Neural progenitor cell (in vitro differentiated cells): ENCODE results near the gene MEGF9. TPM values are rescaled to one million over a fixed set of nuclear protein-coding genes. Genes with fewer than 3 reads are reported as not detected.

Experiments used
- DNase-seq: peaks from one replicate; pipeline ENCODE4 v3.0.0-alpha.2; 2016; ENCODE audit warnings: low spot score
- H2AFZ ChIP-seq: fragments of 200-600 bp; sonication (generic); replicated peaks from 2 replicates; pipeline ENCODE4 v1.6.1; 2016; ENCODE audit warnings: antibody characterized with exemption
- H3F3A ChIP-seq: fragments of 200-600 bp; sonication (generic); 2 replicates; pipeline ENCODE4 v1.6.1; 2016; ENCODE audit warnings: antibody characterized with exemption, low read depth
- H3K27ac ChIP-seq: fragments of 200-600 bp; sonication (generic); 2 replicates; pipeline ENCODE4 v1.5.1; 2016; ENCODE audit warnings: mild to moderate bottlenecking
- H3K27me3 ChIP-seq: fragments of 200-600 bp; sonication (generic); 2 replicates; pipeline ENCODE4 v1.6.1; 2016; ENCODE audit warnings: mild to moderate bottlenecking, moderate library complexity
- H3K36me3 ChIP-seq: fragments of 200-600 bp; sonication (generic); 2 replicates; pipeline ENCODE4 v1.5.1; 2016
- H3K4me1 ChIP-seq: fragments of 200-600 bp; sonication (generic); 2 replicates; pipeline ENCODE4 v1.6.1; 2016; ENCODE audit warnings: mixed run types
- H3K4me2 ChIP-seq: fragments of 200-600 bp; sonication (generic); 2 replicates; pipeline ENCODE4 v1.6.1; 2016
- H3K4me3 ChIP-seq: fragments of 200-600 bp; sonication (generic); 2 replicates; pipeline ENCODE4 v1.5.1; 2016
- H3K79me2 ChIP-seq: fragments of 200-600 bp; sonication (generic); 2 replicates; pipeline ENCODE4 v1.6.1; 2016; ENCODE audit warnings: low read depth
- H3K9ac ChIP-seq: fragments of 200-600 bp; sonication (generic); 2 replicates; pipeline ENCODE4 v1.6.1; 2016
- H3K9me3 ChIP-seq: fragments of 200-600 bp; sonication (generic); 2 replicates; pipeline ENCODE4 v1.5.1; 2016; ENCODE audit warnings: low read depth
- H4K20me1 ChIP-seq: fragments of 200-600 bp; sonication (generic); 2 replicates; pipeline ENCODE4 v1.6.1; 2016; ENCODE audit warnings: low read depth
- H3K27ac Mint-ChIP-seq: 3 replicates; pipeline ENCODE4 v1.8.0; 2021; ENCODE audit warnings: mixed read lengths
- H3K27me3 Mint-ChIP-seq: 2 replicates; pipeline ENCODE4 v1.8.0; 2022; ENCODE audit warnings: low read depth, mild to moderate bottlenecking, inconsistent platforms, moderate library complexity, mixed read lengths; ENCODE audit not compliant: insufficient read depth
- H3K36me3 Mint-ChIP-seq: 3 replicates; pipeline ENCODE4 v1.8.0; 2021; ENCODE audit warnings: mixed read lengths
- H3K4me1 Mint-ChIP-seq: 3 replicates; pipeline ENCODE4 v1.8.0; 2021; ENCODE audit warnings: mixed read lengths
- H3K4me3 Mint-ChIP-seq: 3 replicates; pipeline ENCODE4 v1.8.0; 2021; ENCODE audit warnings: mild to moderate bottlenecking, moderate library complexity, mixed read lengths
- H3K9me3 Mint-ChIP-seq: 3 replicates; pipeline ENCODE4 v1.8.0; 2020; ENCODE audit warnings: mixed read lengths
- EZH2 ChIP-seq: fragments of 200-600 bp; sonication (generic); IDR thresholded peaks from 2 replicates; pipeline ENCODE4 v1.6.1; 2017; ENCODE audit warnings: antibody characterized with exemption, mild to moderate bottlenecking, moderate library complexity
- EZH2phosphoT487 ChIP-seq: fragments of 200-600 bp; sonication (generic); IDR thresholded peaks from 2 replicates; pipeline ENCODE4 v1.6.1; 2017; ENCODE audit warnings: antibody characterized with exemption
- total RNA-seq: library from RNA; depleted of rRNA; stranded (reverse); fragments of >200 nt; gene quantifications from 2 replicates; pipeline ENCODE4 v1.2.3, GENCODE V29; 2015; ENCODE audit warnings: low replicate concordance
- TF ChIP-seq, protein P1 (sequence below): fragments of 200-600 bp; sonication (generic); IDR thresholded peaks from 2 replicates; pipeline ENCODE4 v1.5.1; 2017; ENCODE audit warnings: antibody characterized with exemption, mild to moderate bottlenecking

The MEGF9 gene
- total RNA-seq, 1 donor from 2014 or later: 6.2 TPM

- Histone ChIP-seq H3F3A (no peaks in the 10 kb centered on the region), H4K20me1 (no peaks in the 10 kb centered on the region), H3K36me3 (no peaks in the 10 kb centered on the region), H2AFZ (no peak overlapping the region), H3K4me2 (no peak overlapping the region), H3K27ac (no peak overlapping the region), H3K79me2 (no peaks in the 10 kb centered on the region), H3K4me1 (no peaks in the 10 kb centered on the region), H3K9me3 (no peaks in the 10 kb centered on the region), H3K9ac (no peak overlapping the region), H3K27me3 (no peaks in the 10 kb centered on the region), H3K4me3 (no peak overlapping the region)
- TF ChIP-seq EZH2phosphoT487: no peak
- TF ChIP-seq, protein P1, sequence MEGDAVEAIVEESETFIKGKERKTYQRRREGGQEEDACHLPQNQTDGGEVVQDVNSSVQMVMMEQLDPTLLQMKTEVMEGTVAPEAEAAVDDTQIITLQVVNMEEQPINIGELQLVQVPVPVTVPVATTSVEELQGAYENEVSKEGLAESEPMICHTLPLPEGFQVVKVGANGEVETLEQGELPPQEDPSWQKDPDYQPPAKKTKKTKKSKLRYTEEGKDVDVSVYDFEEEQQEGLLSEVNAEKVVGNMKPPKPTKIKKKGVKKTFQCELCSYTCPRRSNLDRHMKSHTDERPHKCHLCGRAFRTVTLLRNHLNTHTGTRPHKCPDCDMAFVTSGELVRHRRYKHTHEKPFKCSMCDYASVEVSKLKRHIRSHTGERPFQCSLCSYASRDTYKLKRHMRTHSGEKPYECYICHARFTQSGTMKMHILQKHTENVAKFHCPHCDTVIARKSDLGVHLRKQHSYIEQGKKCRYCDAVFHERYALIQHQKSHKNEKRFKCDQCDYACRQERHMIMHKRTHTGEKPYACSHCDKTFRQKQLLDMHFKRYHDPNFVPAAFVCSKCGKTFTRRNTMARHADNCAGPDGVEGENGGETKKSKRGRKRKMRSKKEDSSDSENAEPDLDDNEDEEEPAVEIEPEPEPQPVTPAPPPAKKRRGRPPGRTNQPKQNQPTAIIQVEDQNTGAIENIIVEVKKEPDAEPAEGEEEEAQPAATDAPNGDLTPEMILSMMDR: no peak
- TF ChIP-seq EZH2: no peak
- H3K36me3 Mint-ChIP-seq: peaks cover 3% of the 10 kb centered on the region
- H3K4me3 Mint-ChIP-seq: no peak overlapping the region
- H3K27me3 Mint-ChIP-seq: peaks cover 2% of the 10 kb centered on the region
- no peaks in the 10 kb centered on the region for H3K9me3 Mint-ChIP-seq
- no peak for DNase-seq
- H3K4me1 Mint-ChIP-seq: peaks cover 3% of the 10 kb centered on the region
- H3K27ac Mint-ChIP-seq: no peak overlapping the region
These were observed 60.0 kb downstream of the MEGF9 start for GRCh38 chr9:120654272-120654671.

DNA sequence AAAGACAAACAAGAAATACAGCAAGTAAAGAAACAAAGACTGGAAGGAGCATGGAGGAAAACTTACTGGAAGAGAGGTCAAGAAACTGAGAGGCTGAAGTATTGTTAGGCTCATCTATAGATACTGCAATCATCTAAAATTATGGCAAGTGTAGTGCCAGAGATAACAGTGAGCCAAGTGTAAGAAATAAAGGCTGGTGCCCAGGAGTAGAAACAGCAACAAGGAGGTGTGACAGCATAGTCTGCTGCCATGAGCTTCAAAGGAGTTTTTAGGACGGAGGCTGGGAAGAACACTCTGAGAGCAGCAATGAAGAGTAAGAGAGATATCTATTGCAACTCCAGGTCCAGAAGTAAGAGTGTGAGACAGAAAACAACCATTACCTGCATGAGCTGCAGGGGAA is 60.5 kb downstream of the MEGF9 start:
- Mint-ChIP-seq H3K4me1 (peaks cover 3% of the 10 kb centered on the region), H3K27me3 (peaks cover 2% of the 10 kb centered on the region)

GRCh38 chr9:120652934-120653333 is 61.3 kb downstream of the MEGF9 start:
- peaks cover 2% of the 10 kb centered on the region for H3K27me3 Mint-ChIP-seq
- H2AFZ ChIP-seq: no peak overlapping the region
- H3K4me3 ChIP-seq: no peak overlapping the region
- no peaks in the 10 kb centered on the region for H3K36me3 ChIP-seq
- H3K4me3 Mint-ChIP-seq: no peak overlapping the region
- DNase-seq: no peak
- no peaks in the 10 kb centered on the region for H3K79me2 ChIP-seq
- H3K4me1 Mint-ChIP-seq: peaks cover 3% of the 10 kb centered on the region
- H3K4me2 ChIP-seq: no peak overlapping the region
- TF ChIP-seq, protein P1: no peak
- TF ChIP-seq EZH2phosphoT487: no peak
- TF ChIP-seq EZH2: no peak
- H3K36me3 Mint-ChIP-seq: peaks cover 2% of the 10 kb centered on the region
- H3K27ac Mint-ChIP-seq: no peak overlapping the region
- H3K27ac ChIP-seq: no peak overlapping the region
- no peaks in the 10 kb centered on the region for H4K20me1 ChIP-seq
- H3K9me3 Mint-ChIP-seq: no peaks in the 10 kb centered on the region
- no peaks in the 10 kb centered on the region for H3F3A ChIP-seq
- no peaks in the 10 kb centered on the region for H3K9me3 ChIP-seq
- no peak overlapping the region for H3K9ac ChIP-seq
- H3K27me3 ChIP-seq: no peaks in the 10 kb centered on the region
- no peaks in the 10 kb centered on the region for H3K4me1 ChIP-seq

More for the DNA sequence above, 60.5 kb downstream of the MEGF9 start:
- H3K27ac Mint-ChIP-seq: no peak overlapping the region
- H3K27me3 ChIP-seq: no peaks in the 10 kb centered on the region
- no peak overlapping the region for H3K4me3 ChIP-seq
- H3K4me2 ChIP-seq: no peak overlapping the region
- no peak overlapping the region for H2AFZ ChIP-seq
- no peaks in the 10 kb centered on the region for H3K4me1 ChIP-seq
- DNase-seq: no peak
- no peak overlapping the region for H3K27ac ChIP-seq
- H3K4me3 Mint-ChIP-seq: no peak overlapping the region
- H3K9me3 ChIP-seq: no peaks in the 10 kb centered on the region
- H3K36me3 Mint-ChIP-seq: peaks cover 2% of the 10 kb centered on the region
- no peaks in the 10 kb centered on the region for H3K9me3 Mint-ChIP-seq
- H3K36me3 ChIP-seq: no peaks in the 10 kb centered on the region
- TF ChIP-seq, protein P1: no peak
- TF ChIP-seq EZH2: no peak
- no peak for TF ChIP-seq EZH2phosphoT487
- no peaks in the 10 kb centered on the region for H4K20me1 ChIP-seq
- H3F3A ChIP-seq: no peaks in the 10 kb centered on the region
- no peak overlapping the region for H3K9ac ChIP-seq
- no peaks in the 10 kb centered on the region for H3K79me2 ChIP-seq
